GM12891 (cell line): Measurements from ENCODE around the gene CCDC85A.

Experiments used
- POLR2A ChIP-seq: IDR thresholded peaks from 2 replicates; pipeline ENCODE4 v1.6.1; 2011; ENCODE audit warnings: low read depth, low read length, control low read depth
- POLR2AphosphoS5 ChIP-seq: IDR thresholded peaks from 2 replicates; pipeline ENCODE4 v1.6.1; 2011; ENCODE audit warnings: low read depth, low read length, control low read depth
- TAF1 ChIP-seq: IDR thresholded peaks from 2 replicates; pipeline ENCODE4 v1.6.1; 2011; ENCODE audit warnings: low read depth, low read length, control low read depth

DNA sequence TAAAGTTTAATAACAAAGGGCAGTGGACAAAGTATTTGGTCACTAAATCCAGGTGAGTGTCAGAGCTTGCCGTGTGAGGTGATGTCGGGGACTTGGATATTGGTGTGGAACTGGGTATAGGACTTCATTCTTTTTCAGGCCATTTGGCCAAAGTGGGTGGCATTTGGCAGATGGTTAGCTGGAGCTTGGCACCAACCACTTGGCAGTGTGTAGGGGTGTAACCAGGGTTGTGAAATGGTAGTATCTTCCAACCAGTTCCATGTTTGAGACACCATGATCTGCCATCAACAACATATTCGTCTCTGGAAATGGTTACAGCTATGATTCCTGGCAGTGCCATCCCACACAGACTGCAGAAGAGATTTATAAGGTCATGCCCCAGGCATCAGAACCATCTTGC is 113.9 kb downstream of the CCDC85A start:
- TF ChIP-seq POLR2A (no peak), POLR2AphosphoS5 (no peak), TAF1 (no peak)
